Skeletal muscle satellite cell (primary cell): ENCODE data around the gene OSBPL6.
"Not testable (repeated sequence)": the region's sequence is repeated elsewhere in the genome, so short reads cannot be mapped to it uniquely, and the experiment has no call there.

Source experiments
- H3K27me3 ChIP-seq: 2 replicates; pipeline ENCODE4 v1.7.0; 2013; ENCODE audit warnings: low read length; ENCODE audit not compliant: control insufficient read depth, insufficient read depth
- H3K36me3 ChIP-seq: 2 replicates; pipeline ENCODE4 v1.7.0; 2013; ENCODE audit warnings: mild to moderate bottlenecking, control low read depth, low read length; ENCODE audit not compliant: insufficient read depth
- H3K4me1 ChIP-seq: 2 replicates; pipeline ENCODE4 v1.7.0; 2013; ENCODE audit warnings: low read length; ENCODE audit not compliant: control insufficient read depth, insufficient read depth
- H3K4me2 ChIP-seq: 2 replicates; pipeline ENCODE4 v1.7.0; 2013; ENCODE audit warnings: mild to moderate bottlenecking, low read length
- H3K4me3 ChIP-seq: 2 replicates; pipeline ENCODE4 v1.7.0; 2013; ENCODE audit warnings: low read length
- H3K9ac ChIP-seq: 2 replicates; pipeline ENCODE4 v1.7.0; 2013; ENCODE audit warnings: mild to moderate bottlenecking, low read depth, low read length, moderate library complexity
- H3K9me3 ChIP-seq: replicated peaks from 2 replicates; pipeline ENCODE4 v1.7.0; 2013; ENCODE audit warnings: mild to moderate bottlenecking, control low read depth, low read length

The OSBPL6 gene

DNA sequence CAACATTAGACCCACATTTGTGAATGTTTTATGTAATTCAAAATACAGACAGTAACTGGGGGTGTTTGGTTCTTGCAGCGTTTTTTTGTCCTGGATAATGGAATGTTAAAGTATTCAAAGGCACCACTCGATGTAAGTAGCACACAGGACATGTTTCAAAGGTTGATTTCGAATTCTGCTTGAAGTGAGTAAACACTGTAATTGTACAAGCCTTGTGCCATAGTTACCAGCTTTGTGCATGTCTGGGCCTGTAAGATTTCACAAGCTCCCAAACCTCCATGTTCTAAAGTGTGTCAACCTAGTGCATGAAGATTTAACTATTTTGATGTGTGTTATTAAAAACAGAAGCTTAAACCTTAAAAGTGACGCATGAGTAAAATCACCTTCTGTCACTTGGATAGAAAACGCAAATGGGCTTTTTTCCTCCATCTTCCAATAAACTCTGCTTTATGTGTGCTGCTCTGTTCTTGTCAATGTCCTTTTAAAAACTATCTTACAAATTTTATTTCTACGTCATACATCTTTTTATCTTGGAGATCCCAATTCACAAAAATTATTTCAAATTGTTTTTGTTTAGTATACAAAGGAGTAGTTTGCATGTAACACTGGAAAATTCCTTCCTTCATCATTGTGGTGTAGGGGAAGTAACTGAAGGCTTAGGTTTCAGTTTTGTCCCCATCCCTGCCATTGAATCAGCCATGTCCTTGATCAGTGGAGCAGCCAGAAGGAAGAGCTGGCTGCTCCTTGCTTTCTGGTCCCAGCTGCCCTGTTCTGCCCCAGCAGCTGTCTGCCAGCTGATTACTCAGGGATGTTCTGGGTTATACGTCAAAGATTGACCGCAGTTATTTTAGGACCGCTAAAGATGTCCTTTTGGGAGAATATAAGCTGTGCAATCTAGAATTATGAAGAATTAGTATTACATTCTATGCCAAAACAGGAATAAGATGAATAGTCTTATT is 137.4 kb downstream of the OSBPL6 start:
- Histone ChIP-seq H3K4me3 (no peak overlapping the region), H3K9ac (peak overlapping the region; percentile 42), H3K4me1 (peaks cover 28% of the 10 kb centered on the region), H3K36me3 (no peaks in the 10 kb centered on the region), H3K4me2 (peak overlapping the region; percentile 7), H3K9me3 (no peaks in the 10 kb centered on the region), H3K27me3 (no peaks in the 10 kb centered on the region)

DNA sequence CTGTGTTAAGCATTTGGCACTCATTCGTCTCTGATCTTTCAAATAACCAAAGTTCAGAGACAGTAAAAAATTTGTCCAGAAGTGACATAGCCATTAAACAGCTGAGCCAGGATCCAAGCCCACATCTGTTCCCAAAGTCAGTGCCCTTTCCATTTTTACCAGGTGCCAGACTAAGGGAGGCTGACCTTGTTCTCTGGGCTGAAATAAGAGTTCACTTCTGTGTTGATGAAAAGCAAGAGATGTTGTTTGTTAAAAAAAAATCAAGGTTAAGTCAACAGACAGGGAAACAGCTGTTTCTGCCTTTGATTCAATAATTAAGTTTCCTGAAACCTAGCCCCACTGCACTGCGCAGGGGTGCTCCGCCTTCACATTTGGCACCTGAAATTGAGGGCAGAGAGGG is 139.5 kb downstream of the OSBPL6 start:
- H3K4me1 ChIP-seq, result peaks cover 12% of the 10 kb centered on the region
- H3K36me3 ChIP-seq, result no peaks in the 10 kb centered on the region
- no peaks in the 10 kb centered on the region for H3K9me3 ChIP-seq
- no peak overlapping the region for H3K4me2 ChIP-seq
- no peak overlapping the region for H3K4me3 ChIP-seq
- H3K27me3 ChIP-seq, result no peaks in the 10 kb centered on the region
- no peak overlapping the region for H3K9ac ChIP-seq

DNA sequence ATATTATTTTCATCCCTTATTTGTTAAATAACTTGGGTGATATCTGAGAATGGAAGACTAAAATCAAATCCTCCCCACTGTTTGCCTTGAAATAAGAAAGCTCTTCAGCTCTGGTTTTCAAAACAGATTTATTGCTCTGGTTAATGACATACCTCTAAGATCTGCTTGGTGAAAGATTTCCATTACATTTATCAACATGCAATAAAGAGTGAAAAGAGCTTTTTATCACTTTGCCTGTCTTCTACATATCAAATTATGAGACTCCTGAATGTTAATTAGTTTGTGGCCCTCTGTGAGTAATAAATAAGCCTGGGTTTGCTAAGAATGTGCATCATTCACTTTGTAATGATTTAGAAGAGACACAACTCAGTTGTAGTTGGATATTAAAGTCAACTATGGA is 140.9 kb downstream of the OSBPL6 start:
- Histone ChIP-seq H3K9ac (no peak overlapping the region), H3K4me2 (no peak overlapping the region), H3K36me3 (no peaks in the 10 kb centered on the region), H3K9me3 (no peaks in the 10 kb centered on the region), H3K4me1 (peaks cover 12% of the 10 kb centered on the region), H3K27me3 (no peaks in the 10 kb centered on the region), H3K4me3 (no peak overlapping the region)

DNA sequence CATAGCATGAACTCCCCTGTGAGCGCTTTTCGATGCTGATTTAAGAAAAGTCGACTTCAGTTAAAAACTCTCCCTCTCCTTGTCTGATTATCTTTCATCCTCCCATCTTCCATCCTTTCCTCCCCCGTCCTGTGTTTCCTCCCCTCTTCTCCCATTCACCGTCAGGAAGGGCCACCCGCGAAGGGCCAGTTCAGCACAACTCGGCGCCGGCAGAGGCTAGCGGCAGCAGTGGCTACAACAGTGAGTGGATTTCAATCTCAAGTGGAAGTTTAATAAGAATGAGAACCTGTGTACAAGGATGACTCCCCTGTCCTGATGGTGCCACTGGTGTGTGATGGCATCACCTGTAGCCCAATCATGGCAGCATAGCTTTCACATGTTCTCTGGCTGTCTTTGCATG is 149.8 kb downstream of the OSBPL6 start:
- H3K4me1 ChIP-seq, result no peaks in the 10 kb centered on the region
- no peaks in the 10 kb centered on the region for H3K36me3 ChIP-seq
- no peak overlapping the region for H3K4me2 ChIP-seq
- no peaks in the 10 kb centered on the region for H3K9me3 ChIP-seq
- H3K27me3 ChIP-seq, result no peaks in the 10 kb centered on the region
- H3K4me3 ChIP-seq, result no peak overlapping the region
- H3K9ac ChIP-seq, result no peak overlapping the region

DNA sequence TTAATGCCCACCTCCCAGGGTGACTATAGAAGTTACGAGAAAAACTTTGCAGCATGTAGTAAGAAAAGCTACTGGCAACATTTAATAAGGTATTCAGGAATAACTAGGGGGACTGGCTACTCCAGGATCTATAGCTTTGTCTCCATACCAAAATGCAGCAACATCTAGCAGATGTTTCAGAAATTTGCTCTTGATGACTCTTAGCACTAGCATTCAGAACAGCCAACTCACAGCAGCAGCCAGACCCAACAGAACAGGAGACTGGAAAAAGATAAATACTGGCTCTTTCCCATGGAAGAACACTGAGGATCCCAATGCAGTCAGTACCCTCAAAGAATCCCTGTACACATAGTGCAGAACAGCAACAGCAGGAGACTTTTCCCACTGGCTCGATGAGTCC is 151.6 kb downstream of the OSBPL6 start:
- H3K4me3 ChIP-seq, result no peak overlapping the region
- H3K36me3 ChIP-seq, result no peaks in the 10 kb centered on the region

DNA sequence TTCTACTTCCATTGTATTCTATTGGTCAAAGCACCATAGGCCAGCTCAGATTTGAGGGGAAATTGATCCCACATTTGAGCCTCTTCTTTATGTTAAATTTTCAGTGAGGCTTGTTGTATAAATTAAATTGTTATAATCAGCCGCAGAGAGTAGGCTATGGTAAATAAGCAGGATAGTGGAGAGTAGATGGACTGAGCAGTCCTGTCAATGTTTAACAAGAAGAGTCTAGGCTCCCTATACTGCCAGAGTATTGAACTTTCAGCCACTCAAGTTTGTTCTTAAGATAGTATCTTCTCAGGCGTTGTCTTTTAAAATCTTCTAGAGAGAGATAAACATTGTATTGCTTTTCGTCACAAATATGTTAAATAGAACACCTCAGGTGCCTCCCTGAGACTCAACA is 155.7 kb downstream of the OSBPL6 start:
- H3K36me3 ChIP-seq, result no peaks in the 10 kb centered on the region
- no peaks in the 10 kb centered on the region for H3K9me3 ChIP-seq
- H3K9ac ChIP-seq, result no peak overlapping the region
- H3K27me3 ChIP-seq, result no peaks in the 10 kb centered on the region
- H3K4me1 ChIP-seq, result no peaks in the 10 kb centered on the region
- no peak overlapping the region for H3K4me3 ChIP-seq
- no peak overlapping the region for H3K4me2 ChIP-seq

More for the DNA sequence above, 151.6 kb downstream of the OSBPL6 start:
- no peak overlapping the region for H3K9ac ChIP-seq
- H3K27me3 ChIP-seq, result no peaks in the 10 kb centered on the region
- H3K9me3 ChIP-seq, result no peaks in the 10 kb centered on the region
- H3K4me2 ChIP-seq, result no peak overlapping the region
- H3K4me1 ChIP-seq, result no peaks in the 10 kb centered on the region

DNA sequence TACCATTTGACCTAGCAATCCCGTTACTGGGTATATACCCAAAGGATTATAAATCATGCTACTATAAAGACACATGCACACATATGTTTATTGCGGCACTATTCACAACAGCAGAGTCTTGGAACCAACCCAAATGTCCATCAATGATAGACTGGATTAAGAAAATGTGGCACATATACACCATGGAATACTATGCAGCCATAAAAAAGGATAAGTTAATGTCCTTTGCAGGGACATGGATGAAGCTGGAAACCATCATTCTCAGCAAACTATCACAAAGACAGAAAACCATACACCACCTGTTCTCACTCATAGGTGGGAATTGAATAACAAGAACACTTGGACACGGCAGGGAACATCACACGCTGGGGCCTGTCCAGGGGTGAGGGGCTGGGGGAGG is 163.4 kb downstream of the OSBPL6 start:
- H3K4me3 ChIP-seq, H3K9ac ChIP-seq, H3K27me3 ChIP-seq: not testable (repeated sequence)

DNA sequence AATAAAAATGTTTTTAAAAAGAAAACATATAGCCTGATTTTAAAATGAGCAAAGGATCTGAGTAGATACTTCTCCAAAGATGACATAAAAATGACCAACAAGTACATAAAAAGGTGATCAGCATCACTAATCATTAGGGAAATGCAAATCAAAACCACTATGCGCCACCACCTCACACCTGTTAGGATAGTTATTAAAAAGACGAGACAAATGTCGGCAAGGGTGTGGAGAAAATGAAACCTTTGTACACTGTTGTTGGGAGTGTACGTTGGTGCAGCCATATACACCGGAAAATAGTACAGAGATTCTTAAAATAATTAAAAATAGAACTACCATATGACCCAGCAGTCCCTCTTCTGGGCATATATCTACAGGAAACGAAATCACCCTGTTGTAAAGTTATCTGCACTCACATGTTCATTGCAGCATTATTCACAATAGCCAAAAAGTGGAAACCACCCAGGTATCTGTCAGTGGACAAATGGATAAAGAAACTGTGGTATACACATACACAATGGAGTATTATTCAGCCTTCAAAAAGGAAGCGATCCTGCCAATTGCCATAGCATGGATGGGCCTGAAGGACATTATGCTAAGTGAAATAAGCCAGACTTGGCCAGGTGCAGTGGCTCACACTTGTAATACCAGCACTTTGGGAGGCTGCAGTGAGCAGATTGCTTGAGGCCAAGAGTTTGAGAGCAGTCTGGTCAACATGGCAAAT is 165.0 kb downstream of the OSBPL6 start:
- Histone ChIP-seq H3K27me3 (no peaks in the 10 kb centered on the region), H3K4me1 (no peaks in the 10 kb centered on the region), H3K36me3 (peaks cover 5% of the 10 kb centered on the region), H3K4me3 (no peak overlapping the region), H3K9me3 (no peaks in the 10 kb centered on the region), H3K9ac (no peak overlapping the region), H3K4me2 (no peak overlapping the region)

More for the DNA sequence above, 163.4 kb downstream of the OSBPL6 start:
- not testable (repeated sequence) for H3K9me3 ChIP-seq, H3K4me1 ChIP-seq, H3K4me2 ChIP-seq, H3K36me3 ChIP-seq

DNA sequence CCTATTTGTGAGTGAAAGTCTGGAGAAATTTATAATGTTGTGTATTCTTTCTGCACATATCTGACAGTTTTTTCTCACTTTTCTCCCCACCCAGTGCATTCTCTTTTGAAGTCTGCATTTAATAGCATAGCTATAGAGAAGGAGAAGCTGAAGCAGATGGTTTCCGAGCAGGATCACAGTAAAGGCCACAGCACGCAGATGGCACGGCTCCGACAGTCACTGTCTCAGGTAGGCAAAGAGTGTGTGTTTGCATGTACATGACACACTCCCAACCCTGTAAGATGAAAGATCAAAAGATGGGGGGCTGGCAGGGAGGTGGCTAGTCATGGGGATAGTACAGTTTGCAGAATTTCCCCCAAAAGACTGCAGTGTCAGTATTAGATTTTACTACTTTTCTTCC is 167.3 kb downstream of the OSBPL6 start:
- Histone ChIP-seq H3K36me3 (peaks cover 5% of the 10 kb centered on the region), H3K27me3 (no peaks in the 10 kb centered on the region), H3K4me1 (no peaks in the 10 kb centered on the region), H3K4me3 (no peak overlapping the region), H3K9me3 (no peaks in the 10 kb centered on the region), H3K9ac (no peak overlapping the region), H3K4me2 (no peak overlapping the region)

DNA sequence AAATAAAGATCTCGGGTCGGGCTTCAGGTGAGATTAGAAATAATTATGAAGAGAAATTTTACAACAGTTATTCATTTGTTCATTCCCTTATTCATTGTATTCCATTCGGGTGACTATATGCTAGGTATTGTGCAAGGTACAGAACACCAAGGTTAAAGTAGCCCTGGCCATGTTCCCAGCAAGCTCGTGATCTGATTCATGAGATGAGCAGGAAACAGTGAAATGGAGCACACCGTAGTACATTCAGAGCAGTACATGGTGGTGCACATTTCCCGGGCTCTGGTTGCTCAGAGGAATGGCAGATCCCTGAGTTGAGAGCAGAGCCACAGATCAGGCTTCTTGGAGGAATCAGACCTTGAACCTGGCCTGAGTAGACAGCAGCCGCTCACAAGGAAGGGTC is 168.9 kb downstream of the OSBPL6 start:
- H3K27me3 ChIP-seq, result no peaks in the 10 kb centered on the region
- no peak overlapping the region for H3K9ac ChIP-seq
- H3K9me3 ChIP-seq, result no peaks in the 10 kb centered on the region
- peaks cover 5% of the 10 kb centered on the region for H3K36me3 ChIP-seq
- H3K4me2 ChIP-seq, result no peak overlapping the region
- no peak overlapping the region for H3K4me3 ChIP-seq
- no peaks in the 10 kb centered on the region for H3K4me1 ChIP-seq

DNA sequence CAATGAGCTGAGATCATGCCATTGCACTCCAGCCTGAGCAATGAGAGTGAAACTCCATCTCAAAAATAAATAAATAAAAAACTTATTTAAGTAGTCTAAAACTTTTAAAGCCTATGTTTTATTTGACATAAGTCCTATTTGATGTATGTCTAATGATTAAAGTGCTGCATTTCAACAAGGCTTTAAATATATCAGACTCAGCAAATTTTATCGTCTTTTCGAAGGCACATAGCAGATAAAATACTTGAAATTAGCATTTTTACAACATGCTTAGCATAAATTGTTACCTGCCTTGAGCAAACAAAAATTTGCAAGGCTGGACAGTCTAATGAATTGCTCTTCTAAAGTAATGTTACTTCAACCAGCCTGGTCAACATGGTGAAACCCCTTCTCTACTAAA is 170.8 kb downstream of the OSBPL6 start:
- H3K27me3 ChIP-seq, result no peaks in the 10 kb centered on the region
- H3K4me2 ChIP-seq, result no peak overlapping the region
- H3K9ac ChIP-seq, result no peak overlapping the region
- no peaks in the 10 kb centered on the region for H3K9me3 ChIP-seq
- peaks cover 5% of the 10 kb centered on the region for H3K36me3 ChIP-seq
- no peak overlapping the region for H3K4me3 ChIP-seq
- H3K4me1 ChIP-seq, result no peaks in the 10 kb centered on the region
